Uterus (tissue), 4 donors: ENCODE measurements around the gene MYCBPAP. TPM values are rescaled to one million over a fixed set of nuclear protein-coding genes. Genes with fewer than 3 reads are reported as not detected.

Source experiments
- DNase-seq, 2 donors: peaks; one replicate each; pipeline ENCODE4 v3.0.0-alpha.2; 2019 to 2020
- H3K27ac ChIP-seq, 2 donors: fragments of 200-600 bp; sonication (generic); 1 replicate in 1 of 2; 2 replicates in 1 of 2; pipeline ENCODE4 v1.5.1; 2016 to 2018
- H3K27me3 ChIP-seq, 2 donors: fragments of 200-600 bp; sonication (generic); one replicate each; pipeline ENCODE4 v1.5.1; 2018 to 2019; ENCODE audit warnings: control low read depth in 1 of 2
- H3K36me3 ChIP-seq, 2 donors: fragments of 200-600 bp; sonication (generic); one replicate each; pipeline ENCODE4 v1.5.1; 2019; ENCODE audit warnings: control low read depth in 1 of 2
- H3K4me1 ChIP-seq, 2 donors: fragments of 200-600 bp; sonication (generic); one replicate each; pipeline ENCODE4 v1.5.1; 2018 to 2019; ENCODE audit warnings: control low read depth in 1 of 2
- H3K4me3 ChIP-seq, 2 donors: fragments of 200-600 bp; sonication (generic); 1 replicate in 1 of 2; 2 replicates in 1 of 2; pipeline ENCODE4 v1.5.1; 2018 to 2019; ENCODE audit warnings: mild to moderate bottlenecking in 1 of 2
- H3K9me3 ChIP-seq, 2 donors: fragments of 200-600 bp; sonication (generic); one replicate each; pipeline ENCODE4 v1.5.1; 2019; ENCODE audit warnings: control low read depth in 1 of 2
- POLR2A ChIP-seq, 2 donors: fragments of 450-650 bp; IDR thresholded peaks; one replicate each; pipeline ENCODE4 v1.6.1; 2016; ENCODE audit warnings: antibody characterized with exemption in 2 of 2, mild to moderate bottlenecking in 1 of 2, moderate library complexity in 1 of 2
- intact Hi-C: fragments of 100-400 bp; cut with DNase I; formaldehyde crosslinking; loops from one replicate; pipeline ENCODE4 v1.15.1; 2023; ENCODE audit warnings: low total_unique reads
- total RNA-seq, 4 donors: library from RNA; depleted of rRNA in 3 of 4; stranded (reverse); fragments of >200 nt in 3 of 4; gene quantifications; one replicate each; pipeline versions ENCODE4 v1.1.0 to v1.2.4, GENCODE V29; 2014 to 2023
- TF ChIP-seq, protein P1 (sequence below), 4 experiments: fragments of 200-600 bp in 2 of 4; fragments of 450-650 bp in 2 of 4; sonication (generic) in 2 of 4; IDR thresholded peaks; one replicate each; pipeline ENCODE4 v1.5.1; 2016 to 2019; ENCODE audit warnings: antibody characterized with exemption in 4 of 4, mild to moderate bottlenecking in 2 of 4, moderate library complexity in 1 of 4
- donor health status: DM: yes; HTN: yes; CAD: no.

The MYCBPAP gene
- total RNA-seq, 4 donors from 2014 or later = 2.7 to 11.5 (median 5.1) TPM

DNA sequence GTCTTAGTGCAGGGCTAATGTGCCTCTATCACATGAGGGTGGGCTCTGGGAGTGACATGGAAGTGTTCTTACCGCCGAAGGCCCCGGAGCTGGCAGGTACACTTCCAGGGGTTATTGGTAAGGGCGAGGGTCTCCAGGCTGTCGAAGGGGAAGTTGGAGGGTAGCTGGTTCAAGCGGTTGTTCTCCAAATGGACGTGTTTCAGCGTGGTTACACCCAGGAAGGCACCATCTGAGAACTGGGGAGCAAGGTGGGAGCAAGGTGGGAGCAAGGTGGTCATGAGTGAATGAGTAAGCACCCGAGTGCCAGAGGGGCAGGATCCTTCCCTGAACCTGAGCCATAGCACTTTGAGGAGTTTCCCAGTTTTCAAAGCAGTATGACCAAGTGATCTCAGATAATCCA lies 42.6 kb upstream of the MYCBPAP start:
- Histone ChIP-seq H3K36me3 (no peaks in the 10 kb centered on the region), H3K27me3 (no peaks in the 10 kb centered on the region), H3K9me3 (no peaks in the 10 kb centered on the region), H3K27ac (no peak overlapping the region), H3K4me1 (peaks cover 0 to 15% of the 10 kb centered on the region in 2 donors), H3K4me3 (no peak overlapping the region)
- TF ChIP-seq, protein P1, sequence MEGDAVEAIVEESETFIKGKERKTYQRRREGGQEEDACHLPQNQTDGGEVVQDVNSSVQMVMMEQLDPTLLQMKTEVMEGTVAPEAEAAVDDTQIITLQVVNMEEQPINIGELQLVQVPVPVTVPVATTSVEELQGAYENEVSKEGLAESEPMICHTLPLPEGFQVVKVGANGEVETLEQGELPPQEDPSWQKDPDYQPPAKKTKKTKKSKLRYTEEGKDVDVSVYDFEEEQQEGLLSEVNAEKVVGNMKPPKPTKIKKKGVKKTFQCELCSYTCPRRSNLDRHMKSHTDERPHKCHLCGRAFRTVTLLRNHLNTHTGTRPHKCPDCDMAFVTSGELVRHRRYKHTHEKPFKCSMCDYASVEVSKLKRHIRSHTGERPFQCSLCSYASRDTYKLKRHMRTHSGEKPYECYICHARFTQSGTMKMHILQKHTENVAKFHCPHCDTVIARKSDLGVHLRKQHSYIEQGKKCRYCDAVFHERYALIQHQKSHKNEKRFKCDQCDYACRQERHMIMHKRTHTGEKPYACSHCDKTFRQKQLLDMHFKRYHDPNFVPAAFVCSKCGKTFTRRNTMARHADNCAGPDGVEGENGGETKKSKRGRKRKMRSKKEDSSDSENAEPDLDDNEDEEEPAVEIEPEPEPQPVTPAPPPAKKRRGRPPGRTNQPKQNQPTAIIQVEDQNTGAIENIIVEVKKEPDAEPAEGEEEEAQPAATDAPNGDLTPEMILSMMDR (IDR thresholded peaks at IDR 0.05) = no peak
- no peak for TF ChIP-seq POLR2A (IDR thresholded peaks at IDR 0.05)
- no peak for DNase-seq
- intact Hi-C loops = no loop called here

DNA sequence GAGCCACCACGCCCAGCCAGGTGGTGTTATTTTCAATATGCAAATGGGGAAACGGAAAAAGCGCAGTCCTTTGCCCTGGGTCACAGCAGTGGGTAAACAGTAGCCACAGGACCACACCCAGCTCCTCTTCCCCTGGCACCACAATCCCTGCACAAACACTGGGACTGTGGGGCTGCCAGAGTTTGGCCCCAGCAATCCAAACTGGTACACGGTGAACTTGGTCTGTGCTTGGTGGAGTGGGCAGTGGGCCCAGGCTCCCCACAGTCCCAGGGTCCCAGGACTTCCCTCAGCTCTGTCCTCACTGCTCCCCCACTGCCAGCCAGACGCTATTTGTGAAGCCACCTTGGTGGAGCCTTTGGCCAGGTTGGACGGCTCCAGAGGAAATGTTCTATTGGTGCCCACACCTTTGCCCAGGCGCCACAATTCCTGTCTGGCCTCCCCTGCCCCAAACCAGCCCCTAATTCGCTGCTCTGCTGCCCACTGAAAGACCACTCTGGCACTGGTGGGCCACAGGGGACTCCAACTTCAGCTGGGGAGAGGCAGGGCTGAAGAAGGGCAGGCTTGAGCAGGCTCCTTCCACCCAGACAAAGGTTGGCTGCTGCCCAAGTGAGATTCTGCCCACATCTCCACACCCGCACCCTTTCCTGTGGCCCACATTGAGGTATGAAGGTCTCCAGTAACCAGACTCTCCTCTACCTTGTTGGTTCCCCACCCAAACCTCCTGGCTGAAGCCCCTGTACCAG lies 41.7 kb upstream of the MYCBPAP start:
- DNase-seq = no peak
- no peaks in the 10 kb centered on the region for H3K36me3 ChIP-seq
- peaks cover 0 to 15% of the 10 kb centered on the region in 2 donors for H3K4me1 ChIP-seq
- H3K4me3 ChIP-seq = no peak overlapping the region
- H3K27me3 ChIP-seq = no peaks in the 10 kb centered on the region
- H3K27ac ChIP-seq = no peak overlapping the region
- no peak for TF ChIP-seq POLR2A (IDR thresholded peaks at IDR 0.05)
- TF ChIP-seq, protein P1 (IDR thresholded peaks at IDR 0.05) = no peak
- intact Hi-C loops = no loop called here
- no peaks in the 10 kb centered on the region for H3K9me3 ChIP-seq

DNA sequence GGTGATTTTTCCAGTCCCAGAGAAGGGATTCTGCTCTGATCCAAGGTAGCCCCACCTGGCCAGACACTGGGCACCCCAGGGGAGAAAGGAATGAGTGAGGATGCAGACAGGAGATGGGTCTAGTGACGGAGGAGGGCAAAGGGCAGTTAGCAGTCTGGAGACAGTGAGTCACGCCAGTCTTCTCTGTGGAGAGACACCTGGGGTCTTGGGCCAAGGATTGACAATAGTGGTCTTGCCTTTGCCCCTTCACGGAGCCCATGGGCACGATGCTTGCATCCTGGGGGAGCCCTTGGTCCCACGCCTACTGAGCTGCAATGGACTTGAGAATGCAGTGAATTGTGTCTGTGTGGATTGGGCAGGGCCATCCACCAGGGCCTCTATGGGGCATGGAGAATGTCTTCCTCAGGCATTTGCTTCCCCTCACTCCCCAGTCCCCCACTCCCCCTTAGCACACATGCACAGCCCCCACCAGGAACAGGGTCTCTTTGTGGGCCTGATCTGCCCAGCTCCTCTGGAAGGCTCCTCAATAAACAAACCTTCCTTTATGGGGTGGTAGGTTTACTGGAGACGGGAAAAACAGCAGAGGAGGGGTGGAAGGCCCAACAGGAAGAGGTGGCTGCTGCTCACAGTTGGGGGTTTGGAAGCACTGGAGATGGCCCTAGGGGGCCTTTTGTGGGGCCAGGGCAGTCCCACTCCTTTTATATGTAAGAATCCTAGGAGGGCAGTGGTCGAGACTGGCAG lies 41.0 kb upstream of the MYCBPAP start:
- peaks cover 0 to 15% of the 10 kb centered on the region in 2 donors for H3K4me1 ChIP-seq
- H3K27ac ChIP-seq = no peak overlapping the region
- H3K4me3 ChIP-seq = no peak overlapping the region
- no peaks in the 10 kb centered on the region for H3K27me3 ChIP-seq
- no peak for DNase-seq
- no peak for TF ChIP-seq POLR2A (IDR thresholded peaks at IDR 0.05)
- TF ChIP-seq, protein P1 (IDR thresholded peaks at IDR 0.05) = no peak
- intact Hi-C loops = no loop called here
- H3K9me3 ChIP-seq = no peaks in the 10 kb centered on the region
- H3K36me3 ChIP-seq = no peaks in the 10 kb centered on the region

DNA sequence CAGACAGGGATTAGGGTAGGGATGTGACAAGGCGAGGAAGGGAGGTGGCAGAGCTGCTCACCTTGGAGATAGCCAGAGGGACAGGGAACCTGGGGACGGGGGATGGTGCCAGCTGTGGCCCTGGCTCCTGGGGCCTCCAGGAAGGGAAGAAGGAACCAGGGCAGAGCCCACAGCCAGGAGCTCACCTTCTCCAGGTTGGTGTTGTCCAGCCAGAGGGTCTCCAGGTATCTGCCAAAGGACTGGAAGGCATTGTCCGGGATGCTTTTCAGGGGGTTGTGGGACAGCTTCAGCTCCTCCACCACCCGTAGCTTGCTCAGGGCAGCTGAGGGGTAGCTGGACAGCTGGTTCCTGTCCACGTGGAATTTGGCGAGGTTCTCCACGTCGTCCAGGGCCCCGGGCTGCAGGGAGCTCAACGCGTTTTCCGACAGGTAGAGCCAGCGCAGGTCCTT lies 40.4 kb upstream of the MYCBPAP start:
- no peak overlapping the region for H3K27ac ChIP-seq
- no peak overlapping the region for H3K4me3 ChIP-seq

More for the DNA sequence above, 40.4 kb upstream of the MYCBPAP start:
- no peak for DNase-seq
- TF ChIP-seq, protein P1 (IDR thresholded peaks at IDR 0.05) = no peak
- no peak for TF ChIP-seq POLR2A (IDR thresholded peaks at IDR 0.05)
- intact Hi-C loops = no loop called here
- Histone ChIP-seq H3K9me3 (no peaks in the 10 kb centered on the region), H3K36me3 (no peaks in the 10 kb centered on the region), H3K4me1 (peaks cover 0 to 15% of the 10 kb centered on the region in 2 donors), H3K27me3 (no peaks in the 10 kb centered on the region)
